ENCODE measurements around the gene STARD9.

GRCh38 chr15:42692536-42692935 lies 117.1 kb downstream of the STARD9 start:
- no peak for TF ChIP-seq CTCF (IDR thresholded peaks at IDR 0.05)
- no peak for TF ChIP-seq POLR2A (IDR thresholded peaks at IDR 0.05)

All from right lobe of liver (tissue), 4 donors.